ENCODE data around the gene PLEKHJ1. TPM values are rescaled to one million over a fixed set of nuclear protein-coding genes. Genes with fewer than 3 reads are reported as not detected.

Gene PLEKHJ1
- total RNA-seq, 4 donors from 2014 or later: 36.1 to 78.0 (median 62.9) TPM

DNA sequence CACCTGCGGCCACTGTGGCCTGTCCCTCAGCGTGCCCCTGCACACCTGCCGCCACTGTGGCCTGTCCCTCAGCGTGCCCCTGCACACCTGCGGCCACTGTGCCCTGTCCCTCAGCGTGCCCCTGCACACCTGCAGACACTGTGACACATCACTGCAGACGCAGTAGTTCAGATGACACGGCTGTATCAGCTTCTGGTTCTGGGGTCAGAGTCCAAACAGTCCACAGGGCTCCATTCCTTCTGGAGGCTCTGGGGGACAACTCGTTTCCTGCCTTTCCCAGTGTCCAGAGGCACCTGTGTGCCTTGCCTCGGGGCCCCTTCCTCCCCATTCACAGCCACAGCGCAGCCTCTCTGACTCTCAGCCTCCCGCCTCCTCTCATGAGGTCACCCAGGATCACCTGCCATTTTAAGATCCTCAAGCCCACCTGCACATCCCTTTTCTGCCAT, 6.0 kb upstream of the PLEKHJ1 start:
- no peak for TF ChIP-seq EP300 (IDR thresholded peaks at IDR 0.05)
- WGBS: 79% methylated on average over 5 of the region's 12 CpGs
- Histone ChIP-seq H3K36me3 (peaks cover 41% of the 10 kb centered on the region), H3K9me3 (no peaks in the 10 kb centered on the region), H3K4me3 (no peak overlapping the region), H3K4me1 (peaks cover 61% of the 10 kb centered on the region), H3K27ac (no peak overlapping the region), H3K27me3 (no peaks in the 10 kb centered on the region)
- DNase-seq (ENCODE audit: low spot score in 2 of 2): no peak

DNA sequence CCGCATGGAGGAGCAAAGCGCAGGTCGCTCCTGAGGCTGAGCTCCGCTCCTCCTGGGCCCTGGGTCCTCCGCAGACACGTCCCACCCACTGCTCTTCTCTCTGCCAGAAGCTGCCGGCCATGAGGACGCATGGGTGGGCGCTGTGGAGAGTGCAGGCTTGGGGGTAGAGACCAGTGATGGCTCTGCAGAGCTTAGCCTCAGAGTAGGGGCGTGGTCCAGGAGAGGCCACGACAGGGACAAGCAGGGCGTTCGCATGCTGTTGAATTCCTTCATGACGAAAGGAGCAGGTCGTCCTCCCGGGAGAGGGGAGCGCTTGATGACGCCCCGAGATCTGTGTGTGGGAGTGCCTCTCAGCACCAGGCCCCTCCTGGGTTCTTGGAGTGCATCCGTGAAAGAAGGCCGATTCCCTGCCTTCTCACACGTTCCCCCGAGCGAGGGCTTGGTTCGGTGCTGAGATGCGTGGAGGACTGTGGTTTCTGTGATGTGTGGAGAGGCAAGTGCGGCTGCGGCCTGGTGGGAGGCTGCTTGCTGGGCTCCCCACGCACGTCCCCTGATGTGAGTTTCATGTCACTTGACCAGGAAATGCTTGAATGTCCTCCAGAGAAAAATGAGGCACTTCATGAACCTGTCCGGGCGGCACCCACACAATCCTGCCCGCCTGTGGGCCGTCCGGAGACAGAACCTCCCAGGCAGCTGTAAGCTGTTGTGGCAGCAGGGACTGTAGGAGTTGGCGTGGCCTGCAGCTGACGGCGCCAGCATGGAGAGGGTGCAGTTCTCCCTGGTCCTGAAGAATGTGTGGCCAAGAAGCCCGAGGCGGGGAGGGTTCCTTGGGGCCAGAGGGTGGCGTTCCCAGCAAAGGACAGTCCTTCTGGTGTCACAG, 5.0 kb upstream of the PLEKHJ1 start:
- Histone ChIP-seq H3K27ac (peak overlapping the region; percentile 66), H3K4me3 (peak overlapping the region; percentile 44), H3K9me3 (no peaks in the 10 kb centered on the region), H3K27me3 (no peaks in the 10 kb centered on the region), H3K36me3 (peaks cover 31% of the 10 kb centered on the region), H3K4me1 (peaks cover 63% of the 10 kb centered on the region)
- TF ChIP-seq, protein P1, sequence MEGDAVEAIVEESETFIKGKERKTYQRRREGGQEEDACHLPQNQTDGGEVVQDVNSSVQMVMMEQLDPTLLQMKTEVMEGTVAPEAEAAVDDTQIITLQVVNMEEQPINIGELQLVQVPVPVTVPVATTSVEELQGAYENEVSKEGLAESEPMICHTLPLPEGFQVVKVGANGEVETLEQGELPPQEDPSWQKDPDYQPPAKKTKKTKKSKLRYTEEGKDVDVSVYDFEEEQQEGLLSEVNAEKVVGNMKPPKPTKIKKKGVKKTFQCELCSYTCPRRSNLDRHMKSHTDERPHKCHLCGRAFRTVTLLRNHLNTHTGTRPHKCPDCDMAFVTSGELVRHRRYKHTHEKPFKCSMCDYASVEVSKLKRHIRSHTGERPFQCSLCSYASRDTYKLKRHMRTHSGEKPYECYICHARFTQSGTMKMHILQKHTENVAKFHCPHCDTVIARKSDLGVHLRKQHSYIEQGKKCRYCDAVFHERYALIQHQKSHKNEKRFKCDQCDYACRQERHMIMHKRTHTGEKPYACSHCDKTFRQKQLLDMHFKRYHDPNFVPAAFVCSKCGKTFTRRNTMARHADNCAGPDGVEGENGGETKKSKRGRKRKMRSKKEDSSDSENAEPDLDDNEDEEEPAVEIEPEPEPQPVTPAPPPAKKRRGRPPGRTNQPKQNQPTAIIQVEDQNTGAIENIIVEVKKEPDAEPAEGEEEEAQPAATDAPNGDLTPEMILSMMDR (IDR thresholded peaks at IDR 0.05): no peak
- no peak for TF ChIP-seq EP300 (IDR thresholded peaks at IDR 0.05)
- no peak for TF ChIP-seq POLR2AphosphoS5 (IDR thresholded peaks at IDR 0.05)
- no peak for TF ChIP-seq POLR2A (IDR thresholded peaks at IDR 0.05)
- 46% methylated on average over 29 of the region's 41 CpGs for WGBS
- DNase-seq (ENCODE audit: low spot score in 2 of 2): no peak

DNA sequence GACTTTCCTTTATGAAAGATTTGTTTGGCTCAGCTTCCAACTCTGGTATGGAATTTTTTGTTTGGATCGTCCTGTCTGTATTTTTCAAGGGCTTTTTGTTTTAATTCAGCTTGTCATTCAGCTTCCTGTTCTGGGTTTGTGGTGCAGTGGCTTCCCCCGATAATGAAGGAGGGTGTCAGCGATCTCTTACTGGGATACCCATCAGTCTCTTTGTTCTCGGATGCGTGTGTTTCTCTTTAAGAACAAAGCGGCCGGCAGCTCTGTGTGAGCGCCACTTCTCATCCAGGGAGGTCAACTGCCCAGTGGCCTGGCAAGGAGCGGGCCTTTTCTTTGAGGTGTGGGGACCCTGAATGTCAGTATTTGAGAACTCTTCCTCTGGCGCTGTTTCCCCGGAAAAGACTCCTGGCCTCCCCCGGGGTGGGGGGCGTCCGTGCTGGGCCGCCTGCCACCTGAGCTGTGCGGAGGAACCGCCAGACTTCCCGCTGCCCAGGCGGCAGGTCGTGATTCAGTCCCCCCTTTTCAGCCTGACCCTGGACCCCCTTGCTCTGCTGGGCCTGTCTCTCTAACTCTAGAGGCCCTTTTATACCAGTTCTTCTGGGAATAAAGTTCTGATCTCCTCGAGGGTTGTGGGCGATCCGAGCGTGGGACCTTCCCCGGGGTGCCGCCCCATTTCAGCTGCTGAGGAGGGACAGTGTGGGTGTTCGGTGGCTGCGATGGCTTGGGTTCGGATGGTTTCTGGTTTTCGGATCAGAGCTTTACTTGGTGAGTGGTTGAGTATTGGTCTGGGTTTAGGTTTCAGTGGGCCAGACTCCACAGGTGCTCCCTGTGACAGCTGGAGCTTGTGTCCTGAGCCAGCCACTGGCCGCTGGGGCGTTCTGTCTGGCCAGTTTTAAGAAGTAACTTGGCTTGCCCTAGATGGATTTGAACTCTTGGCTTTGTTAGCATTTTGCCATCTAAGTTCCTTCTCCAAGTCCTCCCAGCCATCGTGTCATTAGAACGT, 3.9 kb upstream of the PLEKHJ1 start:
- DNase-seq (ENCODE audit: low spot score in 2 of 2): no peak
- 49% methylated on average over 22 of the region's 34 CpGs for WGBS

DNA sequence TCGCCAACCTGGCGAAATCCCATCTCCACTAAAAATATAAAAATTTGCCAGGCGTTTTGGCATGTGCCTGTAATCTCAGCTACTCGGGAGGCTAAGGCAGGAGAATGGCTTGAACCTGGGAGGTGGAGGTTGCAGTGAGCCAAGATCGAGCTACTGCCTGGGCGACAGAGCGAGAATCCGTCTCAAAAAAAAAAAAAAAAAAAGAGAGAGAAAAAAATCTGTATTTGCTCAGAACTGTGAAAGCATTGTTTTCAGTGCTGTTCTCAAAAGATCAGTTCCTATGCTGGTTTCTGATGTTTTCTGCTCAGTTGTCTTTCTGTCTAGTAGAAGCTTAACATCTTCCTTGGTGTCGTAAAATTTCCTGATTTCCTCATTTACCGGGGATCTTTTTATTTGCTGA, 3.0 kb upstream of the PLEKHJ1 start:
- peaks cover 12% of the 10 kb centered on the region for H3K36me3 ChIP-seq
- peak overlapping the region; percentile 26 for H3K27ac ChIP-seq
- WGBS: 66% methylated on average over 10 of the region's 10 CpGs
- peak overlapping the region; percentile 44 for H3K4me3 ChIP-seq
- H3K4me1 ChIP-seq: peaks cover 78% of the 10 kb centered on the region
- no peaks in the 10 kb centered on the region for H3K9me3 ChIP-seq
- TF ChIP-seq POLR2AphosphoS5 (IDR thresholded peaks at IDR 0.05): no peak
- TF ChIP-seq, protein P1 (IDR thresholded peaks at IDR 0.05): no peak
- no peak for TF ChIP-seq EP300 (IDR thresholded peaks at IDR 0.05)
- no peak for TF ChIP-seq POLR2A (IDR thresholded peaks at IDR 0.05)
- no peaks in the 10 kb centered on the region for H3K27me3 ChIP-seq
- DNase-seq (ENCODE audit: low spot score in 2 of 2): no peak

More for the DNA sequence above, 3.9 kb upstream of the PLEKHJ1 start:
- Histone ChIP-seq H3K36me3 (peaks cover 21% of the 10 kb centered on the region), H3K9me3 (no peaks in the 10 kb centered on the region), H3K4me3 (peak overlapping the region; percentile 44), H3K27me3 (no peaks in the 10 kb centered on the region), H3K4me1 (peaks cover 69% of the 10 kb centered on the region), H3K27ac (peak overlapping the region; percentile 36)
- TF ChIP-seq POLR2A (IDR thresholded peaks at IDR 0.05) (no peak), POLR2AphosphoS5 (IDR thresholded peaks at IDR 0.05) (no peak), EP300 (IDR thresholded peaks at IDR 0.05) (no peak)
- TF ChIP-seq, protein P1 (IDR thresholded peaks at IDR 0.05): no peak

DNA sequence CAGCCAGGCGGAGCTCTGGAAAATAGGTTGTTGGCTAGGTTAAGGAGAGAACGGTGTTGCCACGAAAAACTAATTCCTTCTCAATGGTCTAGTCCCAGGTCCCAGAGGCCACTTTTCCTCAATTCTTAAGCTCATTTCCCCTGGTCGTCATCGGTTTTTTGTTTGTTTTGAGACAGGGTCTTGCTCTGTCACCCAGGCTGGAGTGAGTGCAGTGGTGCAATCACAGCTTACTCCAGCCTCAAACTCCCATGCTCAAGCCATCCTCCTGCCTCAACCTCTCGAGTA, 1.7 kb upstream of the PLEKHJ1 start:
- Histone ChIP-seq H3K4me1 (peaks cover 85% of the 10 kb centered on the region), H3K36me3 (peaks cover 13% of the 10 kb centered on the region), H3K9me3 (no peaks in the 10 kb centered on the region), H3K4me3 (peak overlapping the region; percentile 92), H3K27ac (peak overlapping the region; percentile 94), H3K27me3 (no peaks in the 10 kb centered on the region)
- DNase-seq (ENCODE audit: low spot score in 2 of 2): no peak
- TF ChIP-seq EP300 (IDR thresholded peaks at IDR 0.05): no peak
- no peak for TF ChIP-seq POLR2AphosphoS5 (IDR thresholded peaks at IDR 0.05)
- TF ChIP-seq, protein P1 (IDR thresholded peaks at IDR 0.05): no peak
- TF ChIP-seq POLR2A (IDR thresholded peaks at IDR 0.05): no peak
- 77% methylated on average over 6 of the region's 6 CpGs for WGBS

Data from suprapubic skin (tissue), 4 donors.